HG02970 (cell line): ENCODE data around the gene MIER2.
"Not testable (repeated sequence)": the region's sequence is repeated elsewhere in the genome, so short reads cannot be mapped to it uniquely, and the experiment has no call there.

Experiments
- ATAC-seq: cut with Tn5 transposase; IDR thresholded peaks from one replicate; pipeline ENCODE4 v1.9.1; 2021; ENCODE audit warnings: mild to moderate bottlenecking, moderate library complexity, moderate number of reproducible peaks; ENCODE audit not compliant: unreplicated experiment, low FRiP score

MIER2 gene

GRCh38 chr19:364496-365287, 20.1 kb upstream of the MIER2 start:
- ATAC-seq: no peak

GRCh38 chr19:362683-363082, 18.1 kb upstream of the MIER2 start:
- ATAC-seq: no peak

- ATAC-seq: no peak
These were observed 17.6 kb upstream of the MIER2 start for GRCh38 chr19:362154-362553.

- no peak for ATAC-seq
These were observed 15.0 kb upstream of the MIER2 start for GRCh38 chr19:359653-359925.

GRCh38 chr19:355536-355935, 10.9 kb upstream of the MIER2 start:
- ATAC-seq: not testable (repeated sequence)

GRCh38 chr19:355134-355533, 10.5 kb upstream of the MIER2 start:
- no peak for ATAC-seq

- ATAC-seq: no peak
These were observed 7.5 kb upstream of the MIER2 start for GRCh38 chr19:351976-352625.

- ATAC-seq: no peak
These were observed 3.6 kb upstream of the MIER2 start for GRCh38 chr19:347946-348861.

GRCh38 chr19:345320-345879, 804 bp upstream of the MIER2 start:
- ATAC-seq: no peak

- peak; percentile 38 for ATAC-seq
These were observed 513 bp downstream of the MIER2 start for GRCh38 chr19:343941-344624.

- ATAC-seq: no peak
These were observed 1.1 kb downstream of the MIER2 start for GRCh38 chr19:343451-343931.

- no peak for ATAC-seq
These were observed 1.7 kb downstream of the MIER2 start for GRCh38 chr19:342801-343421.

GRCh38 chr19:342128-342455, 2.5 kb downstream of the MIER2 start:
- ATAC-seq: no peak

GRCh38 chr19:341386-342127, 3.0 kb downstream of the MIER2 start:
- no peak for ATAC-seq

GRCh38 chr19:340620-341385, 3.8 kb downstream of the MIER2 start:
- ATAC-seq: no peak

- no peak for ATAC-seq
These were observed 5.2 kb downstream of the MIER2 start for GRCh38 chr19:339262-339887.

- no peak for ATAC-seq
These were observed 6.2 kb downstream of the MIER2 start for GRCh38 chr19:338421-338820.

GRCh38 chr19:336067-336614, 8.5 kb downstream of the MIER2 start:
- no peak for ATAC-seq
